ENCODE data around the gene TRABD2B. TPM values are rescaled to one million over a fixed set of nuclear protein-coding genes. Genes with fewer than 3 reads are reported as not detected.

Gene TRABD2B
- total RNA-seq, 1 experiment from 2014 or later, result not detected

GRCh38 chr1:47781171-47781959, 215.8 kb downstream of the TRABD2B start:
- CTCF ChIA-PET, result no interaction called here

GRCh38 chr1:47780469-47780995, 216.7 kb downstream of the TRABD2B start:
- BruUV-seq (replicated peaks), result no TSS peak
- no peak overlapping the region for H3K4me3 ChIP-seq (ENCODE audit: low read depth, low read length, poor library complexity, severe bottlenecking)
- intact Hi-C loops (cut with micrococcal nuclease; ENCODE audit: unreplicated experiment), result no loop called here
- H3K27me3 ChIP-seq (replicated peaks; ENCODE audit: insufficient read depth, low read depth, low read length, poor library complexity), result no peaks in the 10 kb centered on the region
- no peaks in the 10 kb centered on the region for H3K9me3 ChIP-seq (ENCODE audit: low read depth, low read length, poor library complexity, severe bottlenecking)
- POLR2A ChIA-PET (ENCODE audit: low non-redundant PET), result no interaction called here
- no peak for DNase-seq (ENCODE audit: low spot score)
- no peaks in the 10 kb centered on the region for H3K36me3 ChIP-seq (ENCODE audit: insufficient read depth, low read length, poor library complexity, severe bottlenecking)
- no peak for TF ChIP-seq CTCF (conservative IDR thresholded peaks at IDR 0.05; ENCODE audit: low read depth, low read length)
- TF ChIP-seq EZH2 (IDR thresholded peaks at IDR 0.05; ENCODE audit: borderline replicate concordance, low read depth, low read length, poor library complexity, severe bottlenecking), result no peak
- CTCF ChIA-PET, result no interaction called here
- H3K4me1 ChIP-seq (ENCODE audit: insufficient read depth, low read length, poor library complexity, severe bottlenecking), result no peaks in the 10 kb centered on the region
- no peak overlapping the region for H3K27ac ChIP-seq (ENCODE audit: low read depth, low read length, poor library complexity, severe bottlenecking)

More at GRCh38 chr1:47781171-47781959, 215.8 kb downstream of the TRABD2B start:
- BruUV-seq (replicated peaks), result no TSS peak
- no peak for DNase-seq (ENCODE audit: low spot score)
- Histone ChIP-seq H3K4me3 (ENCODE audit: low read depth, low read length, poor library complexity, severe bottlenecking) (no peak overlapping the region), H3K9me3 (ENCODE audit: low read depth, low read length, poor library complexity, severe bottlenecking) (no peaks in the 10 kb centered on the region), H3K27ac (ENCODE audit: low read depth, low read length, poor library complexity, severe bottlenecking) (no peak overlapping the region), H3K27me3 (replicated peaks; ENCODE audit: insufficient read depth, low read depth, low read length, poor library complexity) (no peaks in the 10 kb centered on the region), H3K36me3 (ENCODE audit: insufficient read depth, low read length, poor library complexity, severe bottlenecking) (no peaks in the 10 kb centered on the region), H3K4me1 (ENCODE audit: insufficient read depth, low read length, poor library complexity, severe bottlenecking) (no peaks in the 10 kb centered on the region)
- POLR2A ChIA-PET (ENCODE audit: low non-redundant PET), result no interaction called here
- intact Hi-C loops (cut with micrococcal nuclease; ENCODE audit: unreplicated experiment), result no loop called here
- TF ChIP-seq CTCF (conservative IDR thresholded peaks at IDR 0.05; ENCODE audit: low read depth, low read length) (no peak), EZH2 (IDR thresholded peaks at IDR 0.05; ENCODE audit: borderline replicate concordance, low read depth, low read length, poor library complexity, severe bottlenecking) (no peak)

GRCh38 chr1:47779613-47780012, 217.6 kb downstream of the TRABD2B start:
- ChIA-PET POLR2A (ENCODE audit: low non-redundant PET) (no interaction called here), CTCF (no interaction called here)
- TF ChIP-seq CTCF (conservative IDR thresholded peaks at IDR 0.05; ENCODE audit: low read depth, low read length), result no peak
- no peak for TF ChIP-seq EZH2 (IDR thresholded peaks at IDR 0.05; ENCODE audit: borderline replicate concordance, low read depth, low read length, poor library complexity, severe bottlenecking)
- no peaks in the 10 kb centered on the region for H3K9me3 ChIP-seq (ENCODE audit: low read depth, low read length, poor library complexity, severe bottlenecking)
- H3K27me3 ChIP-seq (replicated peaks; ENCODE audit: insufficient read depth, low read depth, low read length, poor library complexity), result no peaks in the 10 kb centered on the region
- no TSS peak for BruUV-seq (replicated peaks)
- intact Hi-C loops (cut with micrococcal nuclease; ENCODE audit: unreplicated experiment), result no loop called here
- no peak overlapping the region for H3K27ac ChIP-seq (ENCODE audit: low read depth, low read length, poor library complexity, severe bottlenecking)
- no peaks in the 10 kb centered on the region for H3K4me1 ChIP-seq (ENCODE audit: insufficient read depth, low read length, poor library complexity, severe bottlenecking)
- no peak overlapping the region for H3K4me3 ChIP-seq (ENCODE audit: low read depth, low read length, poor library complexity, severe bottlenecking)
- no peaks in the 10 kb centered on the region for H3K36me3 ChIP-seq (ENCODE audit: insufficient read depth, low read length, poor library complexity, severe bottlenecking)
- no peak for DNase-seq (ENCODE audit: low spot score)

Measured in A673 (cell line).